H1 (cell line): Measurements from ENCODE around the gene PREX1. TPM values are rescaled to one million over a fixed set of nuclear protein-coding genes. Genes with fewer than 3 reads are reported as not detected.

Source experiments
- EP300 ChIP-seq, 2 experiments: IDR thresholded peaks; 1 replicate in 1 of 2; 2 replicates in 1 of 2; pipeline ENCODE4 v1.6.1; 2011 to 2012; ENCODE audit warnings: low read depth in 2 of 2, low read length in 2 of 2, mild to moderate bottlenecking in 2 of 2, borderline replicate concordance in 1 of 2, inconsistent platforms in 1 of 2, moderate library complexity in 1 of 2
- GTF2F1 ChIP-seq: IDR thresholded peaks from 2 replicates; pipeline ENCODE4 v1.6.1; 2012; ENCODE audit warnings: low read depth, low read length, improper control_type of control experiment, borderline replicate concordance
- HDAC2 ChIP-seq, 2 experiments: fragments of 300-600 bp in 1 of 2; sonication (generic) in 1 of 2; IDR thresholded peaks; 2 replicates each; pipeline ENCODE4 v1.6.1; 2011 to 2012; ENCODE audit warnings: low read depth in 2 of 2, low read length in 2 of 2, mild to moderate bottlenecking in 2 of 2, moderate library complexity in 2 of 2, borderline replicate concordance in 1 of 2, inconsistent platforms in 1 of 2
- MAFK ChIP-seq: IDR thresholded peaks from 2 replicates; pipeline ENCODE4 v1.6.1; 2012; ENCODE audit warnings: low read depth, mild to moderate bottlenecking, improper control_type of control experiment, low read length
- NRF1 ChIP-seq: IDR thresholded peaks from 2 replicates; pipeline ENCODE4 v1.6.1; 2011; ENCODE audit warnings: mild to moderate bottlenecking, low read depth, low read length, improper control_type of control experiment
- SIX5 ChIP-seq: IDR thresholded peaks from 2 replicates; pipeline ENCODE4 v1.6.1; 2011; ENCODE audit warnings: mild to moderate bottlenecking, low read depth, low read length
- polyA plus RNA-seq, 7 experiments: library from polyadenylated mRNA; depleted of rRNA in 3 of 7; stranded (reverse) in 5 of 7; unstranded in 2 of 7; fragments of >200 nt in 5 of 7; fragments of 200-250 nt in 2 of 7; gene quantifications; 1 replicate in 5 of 7; 2 replicates in 1 of 7; 4 replicates in 1 of 7; pipeline versions ENCODE4 v1.2.1 to v1.2.3, GENCODE V29; 2011 to 2013; ENCODE audit warnings: missing spikeins in 2 of 7, mixed read lengths in 2 of 7
- total RNA-seq: library from RNA; stranded (reverse); fragmentation: NEBNext Ultra II Directional; extraction: Animal tissue kit (Norgen Biotek cat#: 25700); gene quantifications from 2 replicates; pipeline ENCODE4 v1.2.1, GENCODE V29; 2021

Gene PREX1
- total and polyA plus RNA-seq, 2 of the 8 experiments (the other 6 are each of a cell fraction or from before 2014, with no cell fraction given) = 10.7 to 12.8 TPM

- TF ChIP-seq GTF2F1 (no peak), MAFK (no peak), EP300 (IDR thresholded peaks at IDR 0.05; ENCODE audit: borderline replicate concordance in 1 of 2, low read depth in 2 of 2, low read length in 2 of 2) (no peak), NRF1 (no peak), SIX5 (no peak), HDAC2 (IDR thresholded peaks at IDR 0.05; ENCODE audit: borderline replicate concordance in 1 of 2, low read depth in 2 of 2, low read length in 2 of 2) (no peak)
Measured at GRCh38 chr20:48626938-48627736, 200.7 kb downstream of the PREX1 start (continued).
